ENCODE measurements around the gene FTH1.
"Not testable (repeated sequence)": the region's sequence is repeated elsewhere in the genome, so short reads cannot be mapped to it uniquely, and the experiment has no call there.

DNA sequence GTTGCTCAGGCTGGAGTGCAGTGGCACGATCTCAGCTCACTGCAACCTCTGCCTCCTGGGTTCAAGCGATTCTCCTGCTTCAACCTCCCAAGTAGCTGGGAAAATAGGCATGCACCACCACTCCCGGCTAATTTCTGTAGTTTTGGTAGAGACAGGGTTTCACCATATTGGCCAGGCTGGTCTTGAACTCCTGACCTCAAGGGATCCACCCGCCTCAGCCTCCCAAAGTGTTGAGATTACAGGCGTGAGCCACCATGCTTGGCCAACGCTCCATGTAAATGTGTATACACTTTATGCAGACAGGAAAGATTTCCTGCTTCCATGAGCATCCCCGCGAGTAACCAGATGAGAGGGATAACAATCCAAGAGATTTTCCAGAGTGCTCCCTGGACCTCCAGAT is 34.8 kb upstream of the FTH1 start:
- TF ChIP-seq POLR2A (IDR thresholded peaks at IDR 0.05) = not testable (repeated sequence)
- TF ChIP-seq, protein P1, sequence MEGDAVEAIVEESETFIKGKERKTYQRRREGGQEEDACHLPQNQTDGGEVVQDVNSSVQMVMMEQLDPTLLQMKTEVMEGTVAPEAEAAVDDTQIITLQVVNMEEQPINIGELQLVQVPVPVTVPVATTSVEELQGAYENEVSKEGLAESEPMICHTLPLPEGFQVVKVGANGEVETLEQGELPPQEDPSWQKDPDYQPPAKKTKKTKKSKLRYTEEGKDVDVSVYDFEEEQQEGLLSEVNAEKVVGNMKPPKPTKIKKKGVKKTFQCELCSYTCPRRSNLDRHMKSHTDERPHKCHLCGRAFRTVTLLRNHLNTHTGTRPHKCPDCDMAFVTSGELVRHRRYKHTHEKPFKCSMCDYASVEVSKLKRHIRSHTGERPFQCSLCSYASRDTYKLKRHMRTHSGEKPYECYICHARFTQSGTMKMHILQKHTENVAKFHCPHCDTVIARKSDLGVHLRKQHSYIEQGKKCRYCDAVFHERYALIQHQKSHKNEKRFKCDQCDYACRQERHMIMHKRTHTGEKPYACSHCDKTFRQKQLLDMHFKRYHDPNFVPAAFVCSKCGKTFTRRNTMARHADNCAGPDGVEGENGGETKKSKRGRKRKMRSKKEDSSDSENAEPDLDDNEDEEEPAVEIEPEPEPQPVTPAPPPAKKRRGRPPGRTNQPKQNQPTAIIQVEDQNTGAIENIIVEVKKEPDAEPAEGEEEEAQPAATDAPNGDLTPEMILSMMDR (IDR thresholded peaks at IDR 0.05) = not testable (repeated sequence)
